Measurements from ENCODE around the gene FMN1.

Gene FMN1

DNA sequence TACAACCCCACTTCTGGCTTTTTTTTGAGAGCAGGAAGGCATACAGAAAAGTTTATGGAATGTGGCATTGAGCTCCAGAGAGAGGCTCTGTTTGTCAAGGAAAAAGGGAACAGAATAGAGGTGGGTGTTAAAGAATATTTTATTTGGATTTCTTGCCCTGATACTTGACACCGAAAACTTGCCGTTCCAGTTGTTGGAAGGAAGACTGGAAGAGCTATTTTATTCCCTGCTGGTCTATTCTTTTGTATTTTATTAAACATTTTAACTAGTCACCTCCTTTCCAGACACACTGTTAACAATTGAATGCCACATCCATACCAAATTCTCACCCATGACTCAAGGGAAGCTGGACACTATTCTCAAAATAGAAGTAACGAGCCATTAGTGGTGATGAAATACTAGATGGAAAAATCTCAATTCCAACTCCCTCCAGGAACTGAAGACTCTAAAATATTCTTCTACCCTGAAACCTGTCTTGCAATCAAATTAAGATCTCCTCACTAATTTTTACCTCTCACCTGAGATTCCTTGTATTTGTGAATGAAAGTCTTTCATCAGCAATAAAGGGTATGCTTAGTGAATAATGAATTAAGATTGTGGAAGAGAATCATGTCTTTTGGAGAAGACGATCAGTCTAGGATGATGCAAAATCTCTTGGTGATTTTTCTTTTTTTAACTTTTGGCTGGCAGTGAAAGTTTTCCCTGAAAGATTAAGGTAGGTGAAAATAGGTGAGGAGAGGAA lies 448.2 kb downstream of the FMN1 start:
- TF ChIP-seq, protein P1, sequence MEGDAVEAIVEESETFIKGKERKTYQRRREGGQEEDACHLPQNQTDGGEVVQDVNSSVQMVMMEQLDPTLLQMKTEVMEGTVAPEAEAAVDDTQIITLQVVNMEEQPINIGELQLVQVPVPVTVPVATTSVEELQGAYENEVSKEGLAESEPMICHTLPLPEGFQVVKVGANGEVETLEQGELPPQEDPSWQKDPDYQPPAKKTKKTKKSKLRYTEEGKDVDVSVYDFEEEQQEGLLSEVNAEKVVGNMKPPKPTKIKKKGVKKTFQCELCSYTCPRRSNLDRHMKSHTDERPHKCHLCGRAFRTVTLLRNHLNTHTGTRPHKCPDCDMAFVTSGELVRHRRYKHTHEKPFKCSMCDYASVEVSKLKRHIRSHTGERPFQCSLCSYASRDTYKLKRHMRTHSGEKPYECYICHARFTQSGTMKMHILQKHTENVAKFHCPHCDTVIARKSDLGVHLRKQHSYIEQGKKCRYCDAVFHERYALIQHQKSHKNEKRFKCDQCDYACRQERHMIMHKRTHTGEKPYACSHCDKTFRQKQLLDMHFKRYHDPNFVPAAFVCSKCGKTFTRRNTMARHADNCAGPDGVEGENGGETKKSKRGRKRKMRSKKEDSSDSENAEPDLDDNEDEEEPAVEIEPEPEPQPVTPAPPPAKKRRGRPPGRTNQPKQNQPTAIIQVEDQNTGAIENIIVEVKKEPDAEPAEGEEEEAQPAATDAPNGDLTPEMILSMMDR (IDR thresholded peaks at IDR 0.05; ENCODE audit: borderline replicate concordance, control extremely low read depth, extremely low read depth, insufficient read depth, missing control alignments), result no peak
- no peak for DNase-seq (ENCODE audit: low spot score)
- in situ Hi-C loops (cut with MboI; ENCODE audit: low sequenced_read_pairs, unreplicated experiment), result no loop called here

DNA sequence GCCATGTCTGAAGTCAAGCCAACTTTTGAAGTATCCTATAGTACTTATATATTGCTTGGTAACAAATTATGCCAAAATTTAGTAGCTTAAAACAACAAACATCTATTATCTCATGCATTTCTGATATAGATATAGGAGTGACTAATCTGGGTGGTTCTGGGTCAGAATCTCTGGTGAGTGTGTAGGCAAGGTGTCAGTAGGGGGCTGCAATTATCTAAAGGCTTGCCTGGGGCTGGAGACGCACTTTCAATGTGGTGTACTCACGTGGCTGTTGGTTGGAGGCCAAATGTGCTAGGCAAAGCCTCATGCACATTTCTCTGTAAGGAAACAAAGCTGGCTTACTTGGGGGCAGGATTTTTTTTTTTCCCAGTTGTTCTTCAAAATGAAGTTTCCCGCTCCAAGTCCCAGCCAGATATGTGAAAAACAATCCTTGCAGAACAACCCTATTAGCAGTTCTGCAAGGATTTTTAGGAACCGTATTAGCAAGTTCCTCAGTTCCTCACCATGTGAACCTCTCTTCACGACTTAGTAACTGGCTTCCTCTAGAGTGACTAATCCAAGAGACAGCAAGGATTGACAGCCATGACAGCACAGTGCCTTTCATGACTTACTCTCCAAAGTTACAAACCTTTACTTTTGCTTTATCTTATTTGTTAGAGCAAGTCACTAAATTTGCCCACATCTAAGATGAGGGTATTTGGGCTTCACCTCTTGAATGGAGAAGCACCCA lies 450.9 kb downstream of the FMN1 start:
- TF ChIP-seq, protein P1 (IDR thresholded peaks at IDR 0.05; ENCODE audit: borderline replicate concordance, control extremely low read depth, extremely low read depth, insufficient read depth, missing control alignments), result no peak
- DNase-seq (ENCODE audit: low spot score), result no peak
- in situ Hi-C loops (cut with MboI; ENCODE audit: low sequenced_read_pairs, unreplicated experiment), result no loop called here

DNA sequence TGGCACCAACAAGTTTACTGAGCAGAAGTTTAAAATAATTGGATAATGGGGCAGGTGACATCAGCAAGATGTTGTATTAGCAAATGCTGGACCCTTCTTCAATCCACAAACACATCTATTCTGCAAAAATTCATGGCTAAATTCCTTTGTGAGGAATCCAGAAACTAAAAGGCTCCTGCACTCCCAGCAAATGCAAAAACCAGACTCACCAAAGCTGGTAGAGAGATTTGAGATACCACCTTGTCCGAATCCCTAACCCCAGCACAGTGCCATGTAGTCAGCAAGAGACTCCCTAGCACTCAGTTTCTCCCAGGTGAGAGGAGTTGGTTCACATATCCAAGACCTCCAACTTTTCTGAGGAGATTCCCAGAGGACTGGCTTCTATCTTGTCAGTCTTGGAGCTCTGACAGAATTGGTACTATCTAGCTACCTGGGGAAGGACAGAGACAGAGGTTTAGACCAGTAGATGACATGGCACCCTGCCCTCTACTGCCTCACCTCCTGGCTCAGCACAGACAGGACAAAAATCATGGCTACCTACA lies 454.9 kb downstream of the FMN1 start:
- no peak for DNase-seq (ENCODE audit: low spot score)
- TF ChIP-seq, protein P1 (IDR thresholded peaks at IDR 0.05; ENCODE audit: borderline replicate concordance, control extremely low read depth, extremely low read depth, insufficient read depth, missing control alignments), result no peak
- in situ Hi-C loops (cut with MboI; ENCODE audit: low sequenced_read_pairs, unreplicated experiment), result no loop called here

DNA sequence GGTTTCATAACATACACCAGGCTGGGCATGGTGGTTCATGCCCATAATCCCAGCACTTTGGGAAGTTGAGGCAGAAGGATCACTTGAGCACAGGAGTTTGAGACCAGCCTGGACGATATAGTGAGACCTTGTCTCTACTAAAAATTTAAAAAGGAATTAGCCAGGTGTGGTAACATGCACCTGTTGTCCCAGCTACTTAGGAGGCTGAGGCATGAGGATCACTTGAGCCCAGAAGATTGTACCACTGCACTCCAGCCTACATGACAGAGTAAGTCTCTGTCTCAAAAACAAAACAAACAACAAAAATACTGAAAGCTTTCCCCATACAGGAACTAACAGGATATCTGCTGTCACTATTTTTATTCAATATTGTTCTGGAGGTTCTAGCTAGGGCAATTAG lies 455.8 kb downstream of the FMN1 start:
- in situ Hi-C loops (cut with MboI; ENCODE audit: low sequenced_read_pairs, unreplicated experiment), result no loop called here
- TF ChIP-seq, protein P1 (IDR thresholded peaks at IDR 0.05; ENCODE audit: borderline replicate concordance, control extremely low read depth, extremely low read depth, insufficient read depth, missing control alignments), result no peak
- no peak for DNase-seq (ENCODE audit: low spot score)

DNA sequence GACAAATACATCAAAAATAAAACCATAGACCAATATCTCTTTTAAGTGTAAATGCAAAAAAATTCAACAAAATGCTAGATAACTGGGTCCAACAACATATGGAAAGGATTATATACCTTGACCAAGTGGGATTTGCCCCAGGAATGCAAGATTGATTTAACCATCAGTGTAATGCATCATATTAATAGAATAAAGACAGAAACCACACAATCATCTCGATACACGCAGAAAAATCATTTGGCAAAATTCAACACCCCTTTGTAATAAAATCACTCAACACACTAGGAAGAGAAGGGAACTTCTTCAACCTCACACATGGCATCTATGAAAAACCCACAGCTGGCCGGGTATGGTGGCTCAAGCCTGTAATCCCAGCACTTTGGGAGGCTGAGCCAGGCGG lies 457.2 kb downstream of the FMN1 start:
- TF ChIP-seq, protein P1 (IDR thresholded peaks at IDR 0.05; ENCODE audit: borderline replicate concordance, control extremely low read depth, extremely low read depth, insufficient read depth, missing control alignments), result no peak
- no peak for DNase-seq (ENCODE audit: low spot score)
- in situ Hi-C loops (cut with MboI; ENCODE audit: low sequenced_read_pairs, unreplicated experiment), result no loop called here

DNA sequence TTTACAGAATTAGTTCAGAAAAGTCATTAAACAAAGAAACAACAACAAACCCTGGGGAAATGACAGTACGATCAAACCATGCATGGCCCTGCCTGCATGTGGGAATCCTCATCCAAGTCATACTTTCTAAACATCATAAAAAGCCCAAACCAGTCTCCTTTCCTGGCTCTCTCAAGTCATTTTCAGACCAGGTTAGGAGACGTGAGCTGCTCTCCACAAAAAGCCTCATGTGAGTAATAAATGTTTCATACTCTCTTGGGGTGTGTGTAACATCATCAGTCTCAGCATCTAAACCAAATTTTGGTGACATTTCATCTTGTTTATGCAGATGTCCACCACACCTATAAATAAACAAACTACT lies 457.8 kb downstream of the FMN1 start:
- in situ Hi-C loops (cut with MboI; ENCODE audit: low sequenced_read_pairs, unreplicated experiment), result no loop called here
- DNase-seq (ENCODE audit: low spot score), result no peak
- TF ChIP-seq, protein P1 (IDR thresholded peaks at IDR 0.05; ENCODE audit: borderline replicate concordance, control extremely low read depth, extremely low read depth, insufficient read depth, missing control alignments), result no peak
